ENCODE results near the gene VRK3. TPM values are rescaled to one million over a fixed set of nuclear protein-coding genes. Genes with fewer than 3 reads are reported as not detected.

VRK3 gene
- total and polyA plus RNA-seq, 3 donors from 2014 or later, result 143 to 375 (median 237) TPM

DNA sequence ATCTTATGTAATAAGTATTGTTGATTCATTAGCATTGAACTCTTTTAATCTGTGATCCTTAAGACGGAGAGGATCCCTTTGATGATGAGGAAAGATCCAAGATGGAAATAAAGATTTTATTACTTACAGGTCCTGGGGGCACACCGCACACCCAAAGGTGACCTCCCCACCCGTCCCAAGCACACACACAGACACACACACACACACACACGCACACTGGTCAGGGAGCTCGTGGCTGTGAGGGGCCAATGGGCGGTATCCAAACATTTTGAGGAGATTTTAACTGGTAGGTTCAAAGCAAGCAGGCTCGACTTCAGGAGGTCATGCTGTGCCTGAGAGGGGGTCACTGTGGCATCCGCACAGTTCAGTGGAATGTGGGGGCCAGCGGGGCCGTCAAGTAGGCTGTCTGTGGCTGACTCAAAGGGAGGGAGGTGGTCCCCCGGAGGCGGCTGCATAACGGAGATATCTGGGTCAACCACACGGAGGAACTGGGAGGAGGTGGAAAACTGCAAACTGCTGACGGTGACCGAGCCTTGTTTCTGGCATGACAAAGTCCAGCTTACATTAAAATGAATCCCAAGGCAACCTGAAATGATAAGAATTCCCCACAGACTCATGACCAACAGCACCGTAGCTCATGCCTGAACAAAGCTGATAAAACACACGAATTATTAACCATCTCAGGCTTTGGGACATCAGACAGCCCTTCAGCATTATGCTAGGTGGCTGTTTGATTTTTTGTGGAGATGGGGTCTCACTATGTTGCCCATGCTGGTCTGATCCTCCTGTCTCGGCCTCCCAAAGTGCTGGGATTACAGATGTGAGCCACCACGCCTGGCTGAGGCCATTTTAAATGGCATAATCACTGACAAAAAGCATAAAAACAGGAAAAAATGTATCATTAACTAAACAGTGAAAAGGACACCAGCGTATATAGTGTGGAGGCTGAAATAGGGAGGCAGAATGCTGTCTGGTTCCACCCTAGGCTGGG, 43.3 kb downstream of the VRK3 start:
- H3K27ac ChIP-seq, result no peak overlapping the region
- TF ChIP-seq, protein P1, sequence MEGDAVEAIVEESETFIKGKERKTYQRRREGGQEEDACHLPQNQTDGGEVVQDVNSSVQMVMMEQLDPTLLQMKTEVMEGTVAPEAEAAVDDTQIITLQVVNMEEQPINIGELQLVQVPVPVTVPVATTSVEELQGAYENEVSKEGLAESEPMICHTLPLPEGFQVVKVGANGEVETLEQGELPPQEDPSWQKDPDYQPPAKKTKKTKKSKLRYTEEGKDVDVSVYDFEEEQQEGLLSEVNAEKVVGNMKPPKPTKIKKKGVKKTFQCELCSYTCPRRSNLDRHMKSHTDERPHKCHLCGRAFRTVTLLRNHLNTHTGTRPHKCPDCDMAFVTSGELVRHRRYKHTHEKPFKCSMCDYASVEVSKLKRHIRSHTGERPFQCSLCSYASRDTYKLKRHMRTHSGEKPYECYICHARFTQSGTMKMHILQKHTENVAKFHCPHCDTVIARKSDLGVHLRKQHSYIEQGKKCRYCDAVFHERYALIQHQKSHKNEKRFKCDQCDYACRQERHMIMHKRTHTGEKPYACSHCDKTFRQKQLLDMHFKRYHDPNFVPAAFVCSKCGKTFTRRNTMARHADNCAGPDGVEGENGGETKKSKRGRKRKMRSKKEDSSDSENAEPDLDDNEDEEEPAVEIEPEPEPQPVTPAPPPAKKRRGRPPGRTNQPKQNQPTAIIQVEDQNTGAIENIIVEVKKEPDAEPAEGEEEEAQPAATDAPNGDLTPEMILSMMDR (IDR thresholded peaks at IDR 0.05), result no peak
- TF ChIP-seq POLR2A (IDR thresholded peaks at IDR 0.05), result no peak
- intact Hi-C loops (cut with DNase I; ENCODE audit: low total_unique reads), result loop anchor here (5.0 kb wide), 1 partner anchor 40 kb away; no protein-coding TSS in a partner anchor
- H3K27me3 ChIP-seq, result no peaks in the 10 kb centered on the region
- no peak for DNase-seq
- H3K4me3 ChIP-seq, result no peak overlapping the region
- H3K4me1 ChIP-seq, result no peaks in the 10 kb centered on the region
- H3K9me3 ChIP-seq, result no peaks in the 10 kb centered on the region
- H3K36me3 ChIP-seq (ENCODE audit: low read depth, missing control alignments), result no peaks in the 10 kb centered on the region
- WGBS, 2 donors, result 84 to 88% methylated on average over 21 of the region's 21 CpGs

DNA sequence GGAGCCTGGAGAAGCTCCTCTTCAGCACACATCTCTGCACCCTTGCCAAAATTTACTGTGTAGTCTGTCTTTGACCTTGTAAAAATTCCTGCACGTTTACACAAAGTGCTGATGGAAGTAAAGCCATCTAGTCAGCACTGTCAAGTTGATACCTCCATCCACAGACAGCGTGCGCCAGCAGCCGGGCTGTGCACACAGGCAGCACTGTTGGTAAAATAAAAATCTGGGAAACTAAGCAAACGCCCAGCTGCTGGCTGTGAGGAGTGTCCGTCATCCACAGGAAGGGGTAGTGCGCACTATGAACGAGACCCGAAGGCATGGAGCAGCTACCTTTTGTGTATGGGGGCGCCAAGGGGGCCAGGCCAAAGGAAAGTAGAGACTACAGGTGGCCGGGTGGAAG, 46.8 kb downstream of the VRK3 start:
- H3K36me3 ChIP-seq (ENCODE audit: low read depth, missing control alignments), result no peaks in the 10 kb centered on the region

GRCh38 chr19:49977881-49978280, 47.3 kb downstream of the VRK3 start:
- no peaks in the 10 kb centered on the region for H3K9me3 ChIP-seq
- 47 to 65% methylated on average over 8 to 18 of the region's 18 CpGs for WGBS, 2 donors
- TF ChIP-seq POLR2A (IDR thresholded peaks at IDR 0.05), result no peak
- TF ChIP-seq, protein P1 (IDR thresholded peaks at IDR 0.05), result no peak
- no peaks in the 10 kb centered on the region for H3K36me3 ChIP-seq (ENCODE audit: low read depth, missing control alignments)
- H3K4me1 ChIP-seq, result no peaks in the 10 kb centered on the region
- DNase-seq, result no peak
- intact Hi-C loops (cut with DNase I; ENCODE audit: low total_unique reads), result no loop called here
- no peak overlapping the region for H3K27ac ChIP-seq
- no peak overlapping the region for H3K4me3 ChIP-seq
- no peaks in the 10 kb centered on the region for H3K27me3 ChIP-seq

More for the DNA sequence above, 46.8 kb downstream of the VRK3 start:
- no peaks in the 10 kb centered on the region for H3K4me1 ChIP-seq
- TF ChIP-seq, protein P1 (IDR thresholded peaks at IDR 0.05), result no peak
- no peak for TF ChIP-seq POLR2A (IDR thresholded peaks at IDR 0.05)
- no peak for DNase-seq
- WGBS, 2 donors, result 48 to 68% methylated on average over 11 of the region's 11 CpGs
- H3K4me3 ChIP-seq, result no peak overlapping the region
- no peaks in the 10 kb centered on the region for H3K27me3 ChIP-seq
- intact Hi-C loops (cut with DNase I; ENCODE audit: low total_unique reads), result no loop called here
- H3K9me3 ChIP-seq, result no peaks in the 10 kb centered on the region
- no peak overlapping the region for H3K27ac ChIP-seq

- no peaks in the 10 kb centered on the region for H3K9me3 ChIP-seq
- H3K36me3 ChIP-seq (ENCODE audit: low read depth, missing control alignments), result no peaks in the 10 kb centered on the region
- TF ChIP-seq, protein P1 (IDR thresholded peaks at IDR 0.05), result no peak
- no peak for TF ChIP-seq POLR2A (IDR thresholded peaks at IDR 0.05)
- peaks cover 4% of the 10 kb centered on the region for H3K4me1 ChIP-seq
- no peaks in the 10 kb centered on the region for H3K27me3 ChIP-seq
- intact Hi-C loops (cut with DNase I; ENCODE audit: low total_unique reads), result no loop called here
- no peak overlapping the region for H3K27ac ChIP-seq
- no peak overlapping the region for H3K4me3 ChIP-seq
- 75 to 76% methylated on average over 12 to 13 of the region's 13 CpGs for WGBS, 2 donors
- no peak for DNase-seq
Measured at GRCh38 chr19:49977076-49977475, 48.1 kb downstream of the VRK3 start.

Measured in testis (tissue), 3 donors.